ENCODE data around the gene ATP2C1.

Gene ATP2C1

GRCh38 chr3:131047582-131047981, 153.7 kb downstream of the ATP2C1 start:
- DNase-seq (ENCODE audit: low read depth): no peak

- DNase-seq (ENCODE audit: low read depth): no peak
These were observed 154.1 kb downstream of the ATP2C1 start for GRCh38 chr3:131048030-131048429.

GRCh38 chr3:131050001-131050400, 156.1 kb downstream of the ATP2C1 start:
- DNase-seq (ENCODE audit: low read depth): no peak

GRCh38 chr3:131053043-131053859, 159.4 kb downstream of the ATP2C1 start:
- DNase-seq (ENCODE audit: low read depth): no peak

All from HS-27A (cell line).